WTC11 (cell line): Measurements from ENCODE around the gene TRDMT1. TPM values are rescaled to one million over a fixed set of nuclear protein-coding genes. Genes with fewer than 3 reads are reported as not detected.

Source experiments
- ATAC-seq: fragments of 200-7000 bp; cut with Tn5 transposase; 2 replicates; pipeline ENCODE4 v1.10.0; 2021; ENCODE audit warnings: mild to moderate bottlenecking, moderate library complexity
- CTCF ChIA-PET: fragments of 300-600 bp; sonication (Branson Sonifier 250); formaldehyde crosslinking; loops from one replicate; lab custom pipeline; 2021; ENCODE audit warnings: antibody characterized with exemption; lab: Charles Lee
- POLR2A ChIA-PET: fragments of 350-600 bp; sonication (Branson Sonifier 250); formaldehyde crosslinking; loops from one replicate; lab custom pipeline; 2021; ENCODE audit warnings: antibody characterized with exemption; lab: Charles Lee
- DNase-seq: peaks from one replicate; pipeline ENCODE4 v3.0.0; 2021; ENCODE audit warnings: low spot score
- H3K27ac Mint-ChIP-seq: 2 replicates; pipeline ENCODE4 v1.8.0; 2021; ENCODE audit warnings: mixed read lengths
- H3K27me3 Mint-ChIP-seq: 2 replicates; pipeline ENCODE4 v1.8.0; 2021; ENCODE audit warnings: low read depth, mild to moderate bottlenecking, moderate library complexity, mixed read lengths
- H3K36me3 Mint-ChIP-seq: 2 replicates; pipeline ENCODE4 v1.8.0; 2021; ENCODE audit warnings: mixed read lengths
- H3K4me1 Mint-ChIP-seq: 2 replicates; pipeline ENCODE4 v1.8.0; 2022; ENCODE audit warnings: mixed read lengths
- H3K4me3 Mint-ChIP-seq: 2 replicates; pipeline ENCODE4 v1.8.0; 2021; ENCODE audit warnings: mild to moderate bottlenecking, moderate library complexity, mixed read lengths
- H3K9me3 Mint-ChIP-seq: 2 replicates; pipeline ENCODE4 v1.8.0; 2021; ENCODE audit warnings: mixed read lengths
- CREB1 ChIP-seq: sonication (generic); formaldehyde crosslinking; IDR thresholded peaks from 2 replicates; pipeline ENCODE4 v1.8.0; 2023; ENCODE audit warnings: mild to moderate bottlenecking, missing genetic modification reagents
- FOXJ3 ChIP-seq: sonication (generic); formaldehyde crosslinking; IDR thresholded peaks from 2 replicates; pipeline ENCODE4 v1.9.0; 2021; ENCODE audit warnings: missing genetic modification reagents, mild to moderate bottlenecking, borderline replicate concordance
- FOXK1 ChIP-seq: sonication (generic); formaldehyde crosslinking; IDR thresholded peaks from 2 replicates; pipeline ENCODE4 v1.8.0; 2022; ENCODE audit warnings: mild to moderate bottlenecking, moderate library complexity, missing genetic modification reagents
- NR2C2 ChIP-seq: sonication (generic); formaldehyde crosslinking; IDR thresholded peaks from 2 replicates; pipeline ENCODE4 v1.8.0; 2022; ENCODE audit warnings: mild to moderate bottlenecking, missing genetic modification reagents
- OVOL2 ChIP-seq: fragments of 250-450 bp; sonication (Bioruptor Pico); IDR thresholded peaks from 2 replicates; pipeline ENCODE4 v1.9.0; 2021; ENCODE audit warnings: mild to moderate bottlenecking, borderline replicate concordance
- SOX15 ChIP-seq: fragments of 250-450 bp; sonication (Bioruptor Pico); IDR thresholded peaks from 2 replicates; pipeline ENCODE4 v1.9.0; 2021; ENCODE audit warnings: mild to moderate bottlenecking
- SP1 ChIP-seq: sonication (generic); formaldehyde crosslinking; conservative IDR thresholded peaks from 2 replicates; pipeline ENCODE4 v1.8.1; 2022; ENCODE audit warnings: missing genetic modification reagents
- ZNF317 ChIP-seq: sonication (generic); formaldehyde crosslinking; IDR thresholded peaks from 2 replicates; pipeline ENCODE4 v1.8.1; 2023; ENCODE audit warnings: low read depth, mild to moderate bottlenecking, moderate library complexity, missing genetic modification reagents, borderline replicate concordance
- ZNF671 ChIP-seq: fragments of 250-450 bp; sonication (Bioruptor Pico); IDR thresholded peaks from 2 replicates; pipeline ENCODE4 v1.8.0; 2021; ENCODE audit warnings: mild to moderate bottlenecking
- total RNA-seq: library from RNA; stranded (reverse); gene quantifications from 3 replicates; pipeline ENCODE4 v1.2.3, GENCODE V29; 2021
- TF ChIP-seq, protein P1 (sequence below): sonication (generic); formaldehyde crosslinking; IDR thresholded peaks from 2 replicates; pipeline ENCODE4 v1.8.1; 2023; ENCODE audit warnings: mild to moderate bottlenecking, missing genetic modification reagents, borderline replicate concordance
- TF ChIP-seq, protein P2 (sequence below): sonication (generic); formaldehyde crosslinking; IDR thresholded peaks from 2 replicates; pipeline ENCODE4 v1.8.1; 2022; ENCODE audit warnings: mild to moderate bottlenecking, missing genetic modification reagents, moderate library complexity, borderline replicate concordance
- TF ChIP-seq, protein P3 (sequence below): fragments of 200-600 bp; IDR thresholded peaks from 2 replicates; pipeline ENCODE4 v1.8.0; 2022; ENCODE audit warnings: antibody characterized with exemption
- TF ChIP-seq, protein P4 (sequence below): fragments of 250-450 bp; sonication (Bioruptor Pico); IDR thresholded peaks from 2 replicates; pipeline ENCODE4 v1.9.0; 2021; ENCODE audit warnings: mild to moderate bottlenecking
- TF ChIP-seq, protein P5 (sequence below): sonication (generic); formaldehyde crosslinking; IDR thresholded peaks from 2 replicates; pipeline ENCODE4 v1.8.0; 2022; ENCODE audit warnings: mild to moderate bottlenecking, missing genetic modification reagents
- TF ChIP-seq, protein P6 (sequence below): sonication (generic); formaldehyde crosslinking; IDR thresholded peaks from 2 replicates; pipeline ENCODE4 v1.8.1; 2022; ENCODE audit warnings: missing genetic modification reagents, borderline replicate concordance
- TF ChIP-seq, protein P7 (sequence below): sonication (generic); formaldehyde crosslinking; IDR thresholded peaks from 2 replicates; pipeline ENCODE4 v1.8.1; 2023; ENCODE audit warnings: mild to moderate bottlenecking, missing genetic modification reagents

TRDMT1 gene
- total RNA-seq, 1 experiment from 2014 or later: 11.7 TPM

DNA sequence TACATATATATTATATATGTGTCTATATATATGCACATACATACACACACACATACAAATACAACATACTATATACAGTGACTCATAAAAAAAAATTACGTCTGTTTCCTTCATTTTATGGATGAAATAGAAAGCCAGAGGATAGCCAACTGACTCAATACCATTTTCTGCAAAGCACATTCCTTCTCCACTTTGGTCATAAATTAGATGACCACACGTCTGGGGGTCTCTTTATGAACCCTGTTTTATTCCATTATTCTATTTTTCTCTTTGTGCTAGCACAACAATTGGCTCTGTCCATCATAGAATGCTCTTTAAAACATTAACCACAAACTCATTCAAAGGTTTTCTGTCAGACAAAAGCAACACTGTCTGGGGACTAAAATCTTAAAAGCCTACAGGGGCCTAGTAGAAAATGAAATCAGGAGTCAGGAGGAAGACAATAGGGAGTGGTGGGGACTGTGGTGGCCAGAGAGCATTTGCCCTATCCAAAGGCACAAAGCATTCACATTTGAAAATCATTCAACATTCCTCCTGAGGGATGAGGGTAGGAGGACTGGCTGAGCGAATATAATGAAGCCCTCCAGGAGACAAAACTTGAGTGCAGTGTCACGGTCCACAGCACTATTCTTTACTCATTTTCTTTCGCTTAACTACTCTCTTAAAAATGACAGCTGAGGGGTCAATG lies 76.1 kb downstream of the TRDMT1 start:
- Mint-ChIP-seq H3K9me3 (no peaks in the 10 kb centered on the region), H3K27ac (no peak overlapping the region), H3K4me3 (no peak overlapping the region), H3K4me1 (peaks cover 18% of the 10 kb centered on the region), H3K27me3 (no peaks in the 10 kb centered on the region), H3K36me3 (no peaks in the 10 kb centered on the region)
- DNase-seq: no peak
- TF ChIP-seq, protein P1, sequence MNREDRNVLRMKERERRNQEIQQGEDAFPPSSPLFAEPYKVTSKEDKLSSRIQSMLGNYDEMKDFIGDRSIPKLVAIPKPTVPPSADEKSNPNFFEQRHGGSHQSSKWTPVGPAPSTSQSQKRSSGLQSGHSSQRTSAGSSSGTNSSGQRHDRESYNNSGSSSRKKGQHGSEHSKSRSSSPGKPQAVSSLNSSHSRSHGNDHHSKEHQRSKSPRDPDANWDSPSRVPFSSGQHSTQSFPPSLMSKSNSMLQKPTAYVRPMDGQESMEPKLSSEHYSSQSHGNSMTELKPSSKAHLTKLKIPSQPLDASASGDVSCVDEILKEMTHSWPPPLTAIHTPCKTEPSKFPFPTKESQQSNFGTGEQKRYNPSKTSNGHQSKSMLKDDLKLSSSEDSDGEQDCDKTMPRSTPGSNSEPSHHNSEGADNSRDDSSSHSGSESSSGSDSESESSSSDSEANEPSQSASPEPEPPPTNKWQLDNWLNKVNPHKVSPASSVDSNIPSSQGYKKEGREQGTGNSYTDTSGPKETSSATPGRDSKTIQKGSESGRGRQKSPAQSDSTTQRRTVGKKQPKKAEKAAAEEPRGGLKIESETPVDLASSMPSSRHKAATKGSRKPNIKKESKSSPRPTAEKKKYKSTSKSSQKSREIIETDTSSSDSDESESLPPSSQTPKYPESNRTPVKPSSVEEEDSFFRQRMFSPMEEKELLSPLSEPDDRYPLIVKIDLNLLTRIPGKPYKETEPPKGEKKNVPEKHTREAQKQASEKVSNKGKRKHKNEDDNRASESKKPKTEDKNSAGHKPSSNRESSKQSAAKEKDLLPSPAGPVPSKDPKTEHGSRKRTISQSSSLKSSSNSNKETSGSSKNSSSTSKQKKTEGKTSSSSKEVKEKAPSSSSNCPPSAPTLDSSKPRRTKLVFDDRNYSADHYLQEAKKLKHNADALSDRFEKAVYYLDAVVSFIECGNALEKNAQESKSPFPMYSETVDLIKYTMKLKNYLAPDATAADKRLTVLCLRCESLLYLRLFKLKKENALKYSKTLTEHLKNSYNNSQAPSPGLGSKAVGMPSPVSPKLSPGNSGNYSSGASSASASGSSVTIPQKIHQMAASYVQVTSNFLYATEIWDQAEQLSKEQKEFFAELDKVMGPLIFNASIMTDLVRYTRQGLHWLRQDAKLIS (CRISPR knock-in tag): no peak
- TF ChIP-seq, protein P2, sequence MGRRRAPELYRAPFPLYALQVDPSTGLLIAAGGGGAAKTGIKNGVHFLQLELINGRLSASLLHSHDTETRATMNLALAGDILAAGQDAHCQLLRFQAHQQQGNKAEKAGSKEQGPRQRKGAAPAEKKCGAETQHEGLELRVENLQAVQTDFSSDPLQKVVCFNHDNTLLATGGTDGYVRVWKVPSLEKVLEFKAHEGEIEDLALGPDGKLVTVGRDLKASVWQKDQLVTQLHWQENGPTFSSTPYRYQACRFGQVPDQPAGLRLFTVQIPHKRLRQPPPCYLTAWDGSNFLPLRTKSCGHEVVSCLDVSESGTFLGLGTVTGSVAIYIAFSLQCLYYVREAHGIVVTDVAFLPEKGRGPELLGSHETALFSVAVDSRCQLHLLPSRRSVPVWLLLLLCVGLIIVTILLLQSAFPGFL (CRISPR knock-in tag): no peak
- TF ChIP-seq, protein P3, sequence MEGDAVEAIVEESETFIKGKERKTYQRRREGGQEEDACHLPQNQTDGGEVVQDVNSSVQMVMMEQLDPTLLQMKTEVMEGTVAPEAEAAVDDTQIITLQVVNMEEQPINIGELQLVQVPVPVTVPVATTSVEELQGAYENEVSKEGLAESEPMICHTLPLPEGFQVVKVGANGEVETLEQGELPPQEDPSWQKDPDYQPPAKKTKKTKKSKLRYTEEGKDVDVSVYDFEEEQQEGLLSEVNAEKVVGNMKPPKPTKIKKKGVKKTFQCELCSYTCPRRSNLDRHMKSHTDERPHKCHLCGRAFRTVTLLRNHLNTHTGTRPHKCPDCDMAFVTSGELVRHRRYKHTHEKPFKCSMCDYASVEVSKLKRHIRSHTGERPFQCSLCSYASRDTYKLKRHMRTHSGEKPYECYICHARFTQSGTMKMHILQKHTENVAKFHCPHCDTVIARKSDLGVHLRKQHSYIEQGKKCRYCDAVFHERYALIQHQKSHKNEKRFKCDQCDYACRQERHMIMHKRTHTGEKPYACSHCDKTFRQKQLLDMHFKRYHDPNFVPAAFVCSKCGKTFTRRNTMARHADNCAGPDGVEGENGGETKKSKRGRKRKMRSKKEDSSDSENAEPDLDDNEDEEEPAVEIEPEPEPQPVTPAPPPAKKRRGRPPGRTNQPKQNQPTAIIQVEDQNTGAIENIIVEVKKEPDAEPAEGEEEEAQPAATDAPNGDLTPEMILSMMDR: no peak
- TF ChIP-seq ZNF671 (CRISPR knock-in tag): no peak
- no peak for TF ChIP-seq SOX15
- TF ChIP-seq OVOL2 (CRISPR knock-in tag): no peak
- no peak for TF ChIP-seq FOXJ3 (CRISPR knock-in tag)
- TF ChIP-seq NR2C2 (CRISPR knock-in tag): no peak
- no peak for TF ChIP-seq SP1 (CRISPR knock-in tag)
- TF ChIP-seq, protein P4, sequence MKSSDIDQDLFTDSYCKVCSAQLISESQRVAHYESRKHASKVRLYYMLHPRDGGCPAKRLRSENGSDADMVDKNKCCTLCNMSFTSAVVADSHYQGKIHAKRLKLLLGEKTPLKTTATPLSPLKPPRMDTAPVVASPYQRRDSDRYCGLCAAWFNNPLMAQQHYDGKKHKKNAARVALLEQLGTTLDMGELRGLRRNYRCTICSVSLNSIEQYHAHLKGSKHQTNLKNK: no peak
- no peak for TF ChIP-seq FOXK1
- TF ChIP-seq, protein P5, sequence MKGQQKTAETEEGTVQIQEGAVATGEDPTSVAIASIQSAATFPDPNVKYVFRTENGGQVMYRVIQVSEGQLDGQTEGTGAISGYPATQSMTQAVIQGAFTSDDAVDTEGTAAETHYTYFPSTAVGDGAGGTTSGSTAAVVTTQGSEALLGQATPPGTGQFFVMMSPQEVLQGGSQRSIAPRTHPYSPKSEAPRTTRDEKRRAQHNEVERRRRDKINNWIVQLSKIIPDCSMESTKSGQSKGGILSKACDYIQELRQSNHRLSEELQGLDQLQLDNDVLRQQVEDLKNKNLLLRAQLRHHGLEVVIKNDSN (CRISPR knock-in tag): no peak
- TF ChIP-seq ZNF317 (CRISPR knock-in tag): no peak
- ChIA-PET POLR2A (no interaction called here), CTCF (interaction anchor here (1.4 kb wide), 1 partner anchor 105 kb away, joined by 3 read pairs; no protein-coding TSS in a partner anchor)
- ATAC-seq: no peak

DNA sequence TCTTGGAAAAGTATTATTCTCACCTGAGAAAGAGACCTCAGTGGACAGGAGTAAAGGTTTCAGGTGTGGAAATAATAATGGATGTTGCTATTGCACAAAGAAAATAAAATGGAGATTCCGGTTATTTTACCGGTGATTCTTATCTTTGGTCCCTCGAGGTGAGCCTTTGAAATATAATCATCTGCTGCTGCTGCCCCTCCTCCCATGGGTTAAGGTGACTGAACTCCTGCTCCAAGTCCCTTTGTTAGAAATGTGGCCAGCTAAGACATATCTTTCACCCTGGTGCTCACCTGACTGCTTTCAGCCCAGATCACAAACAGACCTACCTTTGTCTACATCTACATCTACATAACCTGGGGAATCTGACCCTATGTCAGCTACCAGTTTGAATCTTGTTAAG lies 77.5 kb downstream of the TRDMT1 start:
- POLR2A ChIA-PET: no interaction called here
- TF ChIP-seq, protein P6, sequence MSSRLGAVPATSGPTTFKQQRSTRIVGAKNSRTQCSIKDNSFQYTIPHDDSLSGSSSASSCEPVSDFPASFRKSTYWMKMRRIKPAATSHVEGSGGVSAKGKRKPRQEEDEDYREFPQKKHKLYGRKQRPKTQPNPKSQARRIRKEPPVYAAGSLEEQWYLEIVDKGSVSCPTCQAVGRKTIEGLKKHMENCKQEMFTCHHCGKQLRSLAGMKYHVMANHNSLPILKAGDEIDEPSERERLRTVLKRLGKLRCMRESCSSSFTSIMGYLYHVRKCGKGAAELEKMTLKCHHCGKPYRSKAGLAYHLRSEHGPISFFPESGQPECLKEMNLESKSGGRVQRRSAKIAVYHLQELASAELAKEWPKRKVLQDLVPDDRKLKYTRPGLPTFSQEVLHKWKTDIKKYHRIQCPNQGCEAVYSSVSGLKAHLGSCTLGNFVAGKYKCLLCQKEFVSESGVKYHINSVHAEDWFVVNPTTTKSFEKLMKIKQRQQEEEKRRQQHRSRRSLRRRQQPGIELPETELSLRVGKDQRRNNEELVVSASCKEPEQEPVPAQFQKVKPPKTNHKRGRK (CRISPR knock-in tag): no peak
- no peak for TF ChIP-seq CREB1 (CRISPR knock-in tag)
- TF ChIP-seq, protein P7, sequence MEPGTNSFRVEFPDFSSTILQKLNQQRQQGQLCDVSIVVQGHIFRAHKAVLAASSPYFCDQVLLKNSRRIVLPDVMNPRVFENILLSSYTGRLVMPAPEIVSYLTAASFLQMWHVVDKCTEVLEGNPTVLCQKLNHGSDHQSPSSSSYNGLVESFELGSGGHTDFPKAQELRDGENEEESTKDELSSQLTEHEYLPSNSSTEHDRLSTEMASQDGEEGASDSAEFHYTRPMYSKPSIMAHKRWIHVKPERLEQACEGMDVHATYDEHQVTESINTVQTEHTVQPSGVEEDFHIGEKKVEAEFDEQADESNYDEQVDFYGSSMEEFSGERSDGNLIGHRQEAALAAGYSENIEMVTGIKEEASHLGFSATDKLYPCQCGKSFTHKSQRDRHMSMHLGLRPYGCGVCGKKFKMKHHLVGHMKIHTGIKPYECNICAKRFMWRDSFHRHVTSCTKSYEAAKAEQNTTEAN (CRISPR knock-in tag): no peak
- no peak for TF ChIP-seq FOXJ3 (CRISPR knock-in tag)
- TF ChIP-seq, all 79 proteins: peak for 0
- ATAC-seq: no peak; the same call in 1 of the 2 replicates
- CTCF ChIA-PET: interaction anchor here (0.6 kb wide), 1 partner anchor 21 kb away, joined by 3 read pairs; no protein-coding TSS in a partner anchor
- no peak overlapping the region for H3K4me3 Mint-ChIP-seq
- DNase-seq: no peak
- H3K27me3 Mint-ChIP-seq: no peaks in the 10 kb centered on the region
- H3K9me3 Mint-ChIP-seq: no peaks in the 10 kb centered on the region
- H3K27ac Mint-ChIP-seq: no peak overlapping the region
- H3K4me1 Mint-ChIP-seq: peaks cover 13% of the 10 kb centered on the region
- H3K36me3 Mint-ChIP-seq: no peaks in the 10 kb centered on the region
